WTC11 (cell line): ENCODE measurements around the gene CNGA3. TPM values are rescaled to one million over a fixed set of nuclear protein-coding genes. Genes with fewer than 3 reads are reported as not detected.
A peak's percentile ranks its signal among the peaks of the same experiment; 100 is the strongest.

Experiments
- ATAC-seq: fragments of 200-7000 bp; cut with Tn5 transposase; 2 replicates; pipeline ENCODE4 v1.10.0; 2021; ENCODE audit warnings: mild to moderate bottlenecking, moderate library complexity
- CTCF ChIA-PET: fragments of 300-600 bp; sonication (Branson Sonifier 250); formaldehyde crosslinking; loops from one replicate; lab custom pipeline; 2021; ENCODE audit warnings: antibody characterized with exemption; lab: Charles Lee
- POLR2A ChIA-PET: fragments of 350-600 bp; sonication (Branson Sonifier 250); formaldehyde crosslinking; loops from one replicate; lab custom pipeline; 2021; ENCODE audit warnings: antibody characterized with exemption; lab: Charles Lee
- DNase-seq: peaks from one replicate; pipeline ENCODE4 v3.0.0; 2021; ENCODE audit warnings: low spot score
- H3K27ac Mint-ChIP-seq: 2 replicates; pipeline ENCODE4 v1.8.0; 2021; ENCODE audit warnings: mixed read lengths
- H3K27me3 Mint-ChIP-seq: 2 replicates; pipeline ENCODE4 v1.8.0; 2021; ENCODE audit warnings: low read depth, mild to moderate bottlenecking, moderate library complexity, mixed read lengths
- H3K36me3 Mint-ChIP-seq: 2 replicates; pipeline ENCODE4 v1.8.0; 2021; ENCODE audit warnings: mixed read lengths
- H3K4me1 Mint-ChIP-seq: 2 replicates; pipeline ENCODE4 v1.8.0; 2022; ENCODE audit warnings: mixed read lengths
- H3K4me3 Mint-ChIP-seq: 2 replicates; pipeline ENCODE4 v1.8.0; 2021; ENCODE audit warnings: mild to moderate bottlenecking, moderate library complexity, mixed read lengths
- H3K9me3 Mint-ChIP-seq: 2 replicates; pipeline ENCODE4 v1.8.0; 2021; ENCODE audit warnings: mixed read lengths
- AR ChIP-seq: fragments of 250-450 bp; sonication (Bioruptor Pico); IDR thresholded peaks from 2 replicates; pipeline ENCODE4 v1.9.0; 2021; ENCODE audit warnings: mild to moderate bottlenecking
- FOXJ3 ChIP-seq: sonication (generic); formaldehyde crosslinking; IDR thresholded peaks from 2 replicates; pipeline ENCODE4 v1.9.0; 2021; ENCODE audit warnings: missing genetic modification reagents, mild to moderate bottlenecking, borderline replicate concordance
- FOXK1 ChIP-seq: sonication (generic); formaldehyde crosslinking; IDR thresholded peaks from 2 replicates; pipeline ENCODE4 v1.8.0; 2022; ENCODE audit warnings: mild to moderate bottlenecking, moderate library complexity, missing genetic modification reagents
- GABPB1 ChIP-seq: sonication (generic); formaldehyde crosslinking; IDR thresholded peaks from 2 replicates; pipeline ENCODE4 v1.8.1; 2023; ENCODE audit warnings: mild to moderate bottlenecking, missing genetic modification reagents
- SP1 ChIP-seq: sonication (generic); formaldehyde crosslinking; conservative IDR thresholded peaks from 2 replicates; pipeline ENCODE4 v1.8.1; 2022; ENCODE audit warnings: missing genetic modification reagents
- TEAD4 ChIP-seq: sonication (generic); formaldehyde crosslinking; IDR thresholded peaks from 2 replicates; pipeline ENCODE4 v1.8.0; 2022; ENCODE audit warnings: mild to moderate bottlenecking, missing genetic modification reagents
- ZNF121 ChIP-seq: sonication (generic); formaldehyde crosslinking; IDR thresholded peaks from 2 replicates; pipeline ENCODE4 v1.8.0; 2023; ENCODE audit warnings: missing genetic modification reagents
- ZNF512 ChIP-seq: sonication (generic); formaldehyde crosslinking; IDR thresholded peaks from 2 replicates; pipeline ENCODE4 v1.8.1; 2022; ENCODE audit warnings: missing genetic modification reagents, borderline replicate concordance
- total RNA-seq: library from RNA; stranded (reverse); gene quantifications from 3 replicates; pipeline ENCODE4 v1.2.3, GENCODE V29; 2021
- TF ChIP-seq, protein P1 (sequence below): sonication (generic); formaldehyde crosslinking; IDR thresholded peaks from 2 replicates; pipeline ENCODE4 v1.8.0; 2022; ENCODE audit warnings: mild to moderate bottlenecking, missing genetic modification reagents
- TF ChIP-seq, protein P2 (sequence below): sonication (generic); formaldehyde crosslinking; IDR thresholded peaks from 2 replicates; pipeline ENCODE4 v1.8.0; 2022; ENCODE audit warnings: mild to moderate bottlenecking, missing genetic modification reagents
- TF ChIP-seq, protein P3 (sequence below): fragments of 250-450 bp; sonication (Bioruptor Pico); IDR thresholded peaks from 2 replicates; pipeline ENCODE4 v2.1.2; 2022; ENCODE audit warnings: mild to moderate bottlenecking, moderate library complexity
- TF ChIP-seq, protein P4 (sequence below): fragments of 200-600 bp; IDR thresholded peaks from 2 replicates; pipeline ENCODE4 v1.8.0; 2022; ENCODE audit warnings: antibody characterized with exemption

The CNGA3 gene
- total RNA-seq, 1 experiment from 2014 or later = not detected

DNA sequence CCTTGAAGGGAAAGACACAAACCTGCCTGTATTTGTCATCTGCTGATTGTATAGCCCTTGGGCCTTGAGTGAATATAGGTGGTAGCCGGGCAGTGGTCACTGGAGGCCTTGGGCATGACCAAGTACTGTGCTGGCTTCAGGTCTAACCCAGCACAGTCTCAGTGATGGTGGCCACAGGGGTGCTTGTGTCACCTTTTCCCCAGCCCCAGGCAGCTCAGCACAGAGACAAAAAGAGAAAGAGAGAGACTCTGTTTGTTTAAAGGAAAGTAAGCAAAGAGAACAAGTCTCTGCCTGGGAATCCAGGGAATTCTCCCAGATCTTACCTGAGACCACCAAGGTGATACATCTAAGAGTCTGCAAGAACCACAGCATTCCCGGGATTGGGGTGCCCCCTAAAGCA, 59.0 kb downstream of the CNGA3 start:
- H3K27me3 Mint-ChIP-seq = no peaks in the 10 kb centered on the region; the same call in 1 of the 2 replicates
- TF ChIP-seq SP1 (CRISPR knock-in tag) = no peak
- no peak for TF ChIP-seq TEAD4 (CRISPR knock-in tag)
- no peak for TF ChIP-seq GABPB1
- no peak for TF ChIP-seq ZNF512 (CRISPR knock-in tag)
- no peak overlapping the region for H3K27ac Mint-ChIP-seq
- H3K4me3 Mint-ChIP-seq = no peak overlapping the region
- CTCF ChIA-PET = no interaction called here
- H3K36me3 Mint-ChIP-seq = no peaks in the 10 kb centered on the region
- peaks cover 7% of the 10 kb centered on the region for H3K4me1 Mint-ChIP-seq
- DNase-seq (no peak), ATAC-seq (no peak)
- POLR2A ChIA-PET = no interaction called here
- H3K9me3 Mint-ChIP-seq = no peaks in the 10 kb centered on the region

DNA sequence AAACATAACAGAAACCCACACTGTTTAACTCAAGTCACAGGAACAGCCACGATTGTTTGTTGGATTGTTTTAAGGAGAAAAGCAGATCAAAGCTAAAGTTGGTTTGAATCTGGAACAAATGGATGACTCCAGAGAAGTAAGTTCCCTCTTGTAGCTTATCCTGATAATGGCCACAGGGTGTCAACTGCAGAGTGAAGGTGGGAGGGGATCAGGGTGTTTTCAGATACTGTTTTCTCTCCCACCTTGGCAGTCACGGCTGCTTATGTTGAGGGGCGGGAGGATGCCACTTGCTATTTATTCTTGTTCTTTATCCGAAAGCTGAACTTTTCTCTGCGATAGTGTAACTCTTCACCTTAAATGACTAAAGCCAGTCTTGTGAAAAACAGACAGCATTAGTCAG, 61.9 kb downstream of the CNGA3 start:
- Mint-ChIP-seq H3K36me3 (peaks cover 5% of the 10 kb centered on the region), H3K27ac (no peak overlapping the region), H3K4me1 (peaks cover 7% of the 10 kb centered on the region), H3K27me3 (no peaks in the 10 kb centered on the region; the same call in 1 of the 2 replicates), H3K9me3 (peaks cover 5% of the 10 kb centered on the region), H3K4me3 (no peak overlapping the region)
- ChIA-PET CTCF (interaction anchor here (0.7 to 1.0 kb wide), 2 partner anchors 79 to 161 kb away, joined by 3 read pairs; no protein-coding TSS in a partner anchor), POLR2A (no interaction called here)
- ATAC-seq = peak; percentile 62
- TF ChIP-seq, protein P1, sequence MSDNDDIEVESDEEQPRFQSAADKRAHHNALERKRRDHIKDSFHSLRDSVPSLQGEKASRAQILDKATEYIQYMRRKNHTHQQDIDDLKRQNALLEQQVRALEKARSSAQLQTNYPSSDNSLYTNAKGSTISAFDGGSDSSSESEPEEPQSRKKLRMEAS (CRISPR knock-in tag) = no peak
- TF ChIP-seq AR (CRISPR knock-in tag) (no peak), FOXK1 (CRISPR knock-in tag) (no peak), FOXJ3 (CRISPR knock-in tag) (no peak)
- TF ChIP-seq, protein P2, sequence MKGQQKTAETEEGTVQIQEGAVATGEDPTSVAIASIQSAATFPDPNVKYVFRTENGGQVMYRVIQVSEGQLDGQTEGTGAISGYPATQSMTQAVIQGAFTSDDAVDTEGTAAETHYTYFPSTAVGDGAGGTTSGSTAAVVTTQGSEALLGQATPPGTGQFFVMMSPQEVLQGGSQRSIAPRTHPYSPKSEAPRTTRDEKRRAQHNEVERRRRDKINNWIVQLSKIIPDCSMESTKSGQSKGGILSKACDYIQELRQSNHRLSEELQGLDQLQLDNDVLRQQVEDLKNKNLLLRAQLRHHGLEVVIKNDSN (CRISPR knock-in tag) = no peak
- no peak for DNase-seq

DNA sequence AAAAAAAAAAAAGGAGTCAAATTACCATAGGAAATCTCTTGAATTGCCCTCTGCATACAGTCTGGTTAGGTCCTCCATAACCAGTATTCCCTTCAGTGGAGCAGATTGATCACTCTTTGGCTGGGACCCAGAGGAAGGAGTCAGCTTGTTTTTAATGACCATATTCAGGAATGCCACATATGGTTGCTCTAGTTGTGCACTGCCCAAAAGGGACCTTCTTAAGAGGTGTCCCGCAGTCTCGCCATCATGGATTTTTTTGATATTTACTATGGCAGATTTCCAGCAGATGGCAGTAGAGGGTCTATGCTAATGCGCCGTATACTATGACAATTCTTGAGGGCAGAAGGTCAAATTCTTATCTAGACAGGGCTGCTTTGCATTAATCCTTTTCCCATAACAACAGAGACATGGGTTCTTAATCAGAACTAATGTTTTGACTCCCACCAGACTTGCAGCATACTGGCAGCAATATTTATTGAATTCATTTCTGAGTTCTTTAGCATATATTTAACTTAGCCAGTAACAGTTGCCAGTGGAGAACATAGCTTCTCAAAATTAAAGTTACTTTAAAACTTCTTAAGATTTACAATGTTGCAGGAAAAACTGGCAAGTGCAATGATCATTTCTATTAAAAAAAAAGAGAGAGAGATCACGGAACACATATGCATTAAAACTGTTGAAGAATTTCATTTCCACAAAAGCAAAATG, 66.6 kb downstream of the CNGA3 start:
- Mint-ChIP-seq H3K4me1 (peaks cover 7% of the 10 kb centered on the region), H3K36me3 (peaks cover 30% of the 10 kb centered on the region), H3K27ac (no peak overlapping the region), H3K4me3 (no peak overlapping the region), H3K27me3 (no peaks in the 10 kb centered on the region), H3K9me3 (peaks cover 30% of the 10 kb centered on the region)
- TF ChIP-seq, protein P3, sequence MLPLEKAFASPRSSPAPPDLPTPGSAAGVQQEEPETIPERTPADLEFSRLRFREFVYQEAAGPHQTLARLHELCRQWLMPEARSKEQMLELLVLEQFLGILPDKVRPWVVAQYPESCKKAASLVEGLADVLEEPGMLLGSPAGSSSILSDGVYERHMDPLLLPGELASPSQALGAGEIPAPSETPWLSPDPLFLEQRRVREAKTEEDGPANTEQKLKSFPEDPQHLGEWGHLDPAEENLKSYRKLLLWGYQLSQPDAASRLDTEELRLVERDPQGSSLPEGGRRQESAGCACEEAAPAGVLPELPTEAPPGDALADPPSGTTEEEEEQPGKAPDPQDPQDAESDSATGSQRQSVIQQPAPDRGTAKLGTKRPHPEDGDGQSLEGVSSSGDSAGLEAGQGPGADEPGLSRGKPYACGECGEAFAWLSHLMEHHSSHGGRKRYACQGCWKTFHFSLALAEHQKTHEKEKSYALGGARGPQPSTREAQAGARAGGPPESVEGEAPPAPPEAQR (CRISPR knock-in tag) = no peak
- TF ChIP-seq ZNF121 (CRISPR knock-in tag) = peak; percentile 48; the same call in 1 of the 2 replicates
- TF ChIP-seq, protein P4, sequence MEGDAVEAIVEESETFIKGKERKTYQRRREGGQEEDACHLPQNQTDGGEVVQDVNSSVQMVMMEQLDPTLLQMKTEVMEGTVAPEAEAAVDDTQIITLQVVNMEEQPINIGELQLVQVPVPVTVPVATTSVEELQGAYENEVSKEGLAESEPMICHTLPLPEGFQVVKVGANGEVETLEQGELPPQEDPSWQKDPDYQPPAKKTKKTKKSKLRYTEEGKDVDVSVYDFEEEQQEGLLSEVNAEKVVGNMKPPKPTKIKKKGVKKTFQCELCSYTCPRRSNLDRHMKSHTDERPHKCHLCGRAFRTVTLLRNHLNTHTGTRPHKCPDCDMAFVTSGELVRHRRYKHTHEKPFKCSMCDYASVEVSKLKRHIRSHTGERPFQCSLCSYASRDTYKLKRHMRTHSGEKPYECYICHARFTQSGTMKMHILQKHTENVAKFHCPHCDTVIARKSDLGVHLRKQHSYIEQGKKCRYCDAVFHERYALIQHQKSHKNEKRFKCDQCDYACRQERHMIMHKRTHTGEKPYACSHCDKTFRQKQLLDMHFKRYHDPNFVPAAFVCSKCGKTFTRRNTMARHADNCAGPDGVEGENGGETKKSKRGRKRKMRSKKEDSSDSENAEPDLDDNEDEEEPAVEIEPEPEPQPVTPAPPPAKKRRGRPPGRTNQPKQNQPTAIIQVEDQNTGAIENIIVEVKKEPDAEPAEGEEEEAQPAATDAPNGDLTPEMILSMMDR = 0 out of 2 replicates have a peak, but pooled peaks have one; percentile 48
- ChIA-PET POLR2A (no interaction called here), CTCF (interaction anchor here (1.0 kb wide), 1 partner anchor 156 kb away, joined by 4 read pairs; no protein-coding TSS in a partner anchor)
- DNase-seq = no peak
- peak; percentile 67 for ATAC-seq
